H1 (cell line): Measurements from ENCODE around the gene RNF212B. TPM values are rescaled to one million over a fixed set of nuclear protein-coding genes. Genes with fewer than 3 reads are reported as not detected.

Experiments
- BCL11A ChIP-seq, 2 experiments: IDR thresholded peaks; one replicate each; pipeline ENCODE4 v1.6.1; 2011; ENCODE audit warnings: low read depth in 2 of 2, low read length in 2 of 2, mild to moderate bottlenecking in 2 of 2
- CEBPB ChIP-seq: IDR thresholded peaks from 2 replicates; pipeline ENCODE4 v1.6.1; 2012; ENCODE audit warnings: low read depth, low read length
- CREB1 ChIP-seq: IDR thresholded peaks from 2 replicates; pipeline ENCODE4 v1.6.1; 2012; ENCODE audit warnings: inconsistent platforms
- CTBP2 ChIP-seq: IDR thresholded peaks from 2 replicates; pipeline ENCODE4 v1.7.0; 2011; ENCODE audit warnings: borderline replicate concordance, mild to moderate bottlenecking, moderate library complexity, mixed read lengths, low read length; ENCODE audit not compliant: insufficient read depth, insufficient read length
- EP300 ChIP-seq, 2 experiments: IDR thresholded peaks; 1 replicate in 1 of 2; 2 replicates in 1 of 2; pipeline ENCODE4 v1.6.1; 2011 to 2012; ENCODE audit warnings: low read depth in 2 of 2, low read length in 2 of 2, mild to moderate bottlenecking in 2 of 2, borderline replicate concordance in 1 of 2, inconsistent platforms in 1 of 2, moderate library complexity in 1 of 2
- EZH2 ChIP-seq: fragments of 200-600 bp; sonication (generic); IDR thresholded peaks from 2 replicates; pipeline ENCODE4 v1.7.1; 2012; ENCODE audit warnings: low read depth, mild to moderate bottlenecking, moderate library complexity, low read length, inconsistent platforms; ENCODE audit not compliant: severe bottlenecking
- NANOG ChIP-seq: IDR thresholded peaks from 2 replicates; pipeline ENCODE4 v1.6.1; 2011; ENCODE audit warnings: low read length, low read depth, mild to moderate bottlenecking, inconsistent platforms; ENCODE audit not compliant: insufficient read depth, poor library complexity, severe bottlenecking
- PHF8 ChIP-seq: fragments of 200-600 bp; sonication (generic); conservative IDR thresholded peaks from 2 replicates; pipeline ENCODE4 v1.7.1; 2012; ENCODE audit warnings: low read depth, mild to moderate bottlenecking, inconsistent platforms, low read length, moderate library complexity
- POLR2AphosphoS5 ChIP-seq: IDR thresholded peaks from 2 replicates; pipeline ENCODE4 v1.6.1; 2011; ENCODE audit warnings: low read depth, low read length
- SIN3A ChIP-seq, 2 experiments: IDR thresholded peaks in 1 of 2; conservative IDR thresholded peaks in 1 of 2; 2 replicates each; pipeline ENCODE4 v1.6.1; 2011 to 2012; ENCODE audit warnings: low read length in 2 of 2, improper control_type of control experiment in 1 of 2, low read depth in 1 of 2, mild to moderate bottlenecking in 1 of 2
- SUZ12 ChIP-seq: fragments of 200-600 bp; sonication (generic); IDR thresholded peaks from 2 replicates; pipeline ENCODE4 v1.6.1; 2012; ENCODE audit warnings: mild to moderate bottlenecking, inconsistent platforms, low read length, moderate library complexity, mixed read lengths
- TBP ChIP-seq: IDR thresholded peaks from 2 replicates; pipeline ENCODE4 v1.6.1; 2011; ENCODE audit warnings: low read depth, low read length, improper control_type of control experiment
- YY1 ChIP-seq: IDR thresholded peaks from 2 replicates; pipeline ENCODE4 v1.6.1; 2011; ENCODE audit warnings: low read depth, mild to moderate bottlenecking, low read length
- polyA plus RNA-seq, 7 experiments: library from polyadenylated mRNA; depleted of rRNA in 3 of 7; stranded (reverse) in 5 of 7; unstranded in 2 of 7; fragments of >200 nt in 5 of 7; fragments of 200-250 nt in 2 of 7; gene quantifications; 1 replicate in 5 of 7; 2 replicates in 1 of 7; 4 replicates in 1 of 7; pipeline versions ENCODE4 v1.2.1 to v1.2.3, GENCODE V29; 2011 to 2013; ENCODE audit warnings: missing spikeins in 2 of 7, mixed read lengths in 2 of 7
- total RNA-seq: library from RNA; stranded (reverse); fragmentation: NEBNext Ultra II Directional; extraction: Animal tissue kit (Norgen Biotek cat#: 25700); gene quantifications from 2 replicates; pipeline ENCODE4 v1.2.1, GENCODE V29; 2021
- TF ChIP-seq, protein P1 (sequence below): IDR thresholded peaks from 2 replicates; pipeline ENCODE4 v1.6.1; 2011; ENCODE audit warnings: low read length, improper control_type of control experiment
- TF ChIP-seq, protein P2 (sequence below): IDR thresholded peaks from 2 replicates; pipeline ENCODE4 v1.6.1; 2012; ENCODE audit warnings: inconsistent platforms
- TF ChIP-seq, protein P3 (sequence below): IDR thresholded peaks from 2 replicates; pipeline ENCODE4 v1.6.1; 2012; ENCODE audit warnings: inconsistent platforms
- TF ChIP-seq, protein P4 (sequence below), 3 experiments: IDR thresholded peaks; 1 replicate in 2 of 3; 2 replicates in 1 of 3; pipeline versions ENCODE4 v1.5.1 to v1.6.1; 2011; ENCODE audit warnings: low read length in 3 of 3, mild to moderate bottlenecking in 3 of 3, inconsistent platforms in 2 of 3, low read depth in 1 of 3, moderate library complexity in 1 of 3; ENCODE audit not compliant: insufficient read depth in 1 of 3; ENCODE audit errors: control extremely low read depth in 1 of 3

Gene RNF212B
- total and polyA plus RNA-seq, 2 of the 8 experiments (the other 6 are each of a cell fraction or from before 2014, with no cell fraction given) = 0.95 to 1.2 TPM

DNA sequence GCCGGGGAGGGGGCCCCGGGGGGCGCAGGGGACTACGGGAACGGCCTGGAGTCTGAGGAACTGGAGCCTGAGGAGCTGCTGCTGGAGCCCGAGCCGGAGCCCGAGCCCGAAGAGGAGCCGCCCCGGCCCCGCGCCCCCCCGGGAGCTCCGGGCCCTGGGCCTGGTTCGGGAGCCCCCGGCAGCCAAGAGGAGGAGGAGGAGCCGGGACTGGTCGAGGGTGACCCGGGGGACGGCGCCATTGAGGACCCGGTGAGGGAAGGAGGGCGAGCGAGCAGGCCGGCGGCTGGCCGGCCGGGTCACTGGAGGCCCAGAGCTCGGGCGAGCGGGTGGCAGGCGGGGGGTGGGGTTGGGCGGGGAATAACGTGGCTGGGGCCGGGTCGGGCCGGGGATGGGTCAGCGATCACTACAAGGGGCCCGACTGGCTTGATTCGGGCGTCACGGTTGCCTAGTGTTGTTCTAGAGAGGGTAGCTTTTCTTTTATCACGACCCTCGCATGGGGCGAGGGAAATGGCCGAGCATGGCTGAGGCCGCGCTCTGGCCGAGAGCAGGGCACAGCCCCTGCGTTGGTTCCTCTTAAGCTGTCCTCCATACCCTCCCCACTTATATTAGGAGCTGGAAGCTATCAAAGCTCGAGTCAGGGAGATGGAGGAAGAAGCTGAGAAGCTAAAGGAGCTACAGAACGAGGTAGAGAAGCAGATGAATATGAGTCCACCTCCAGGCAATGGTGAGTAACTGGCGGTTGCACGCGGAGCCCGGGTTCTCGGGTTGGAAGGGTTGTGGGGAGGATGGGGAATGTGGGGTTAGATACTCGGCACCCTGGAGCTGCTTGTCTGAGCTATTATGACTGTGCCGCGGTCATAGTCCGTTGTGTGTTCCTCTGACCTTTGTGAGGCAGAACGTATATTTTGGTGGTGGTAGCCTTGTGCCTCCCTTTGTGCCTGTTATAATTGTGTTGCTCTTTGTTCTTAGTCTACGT is 84.1 kb downstream of the RNF212B start (continued):
- no peak for TF ChIP-seq EP300 (IDR thresholded peaks at IDR 0.05; ENCODE audit: borderline replicate concordance in 1 of 2, low read depth in 2 of 2, low read length in 2 of 2)
- TF ChIP-seq NANOG = no peak
- no peak for TF ChIP-seq CTBP2
- TF ChIP-seq CEBPB = no peak
- TF ChIP-seq SIN3A (conservative IDR thresholded peaks at IDR 0.05 in 1 of 2, IDR thresholded peaks at IDR 0.05 in 1 of 2; ENCODE audit: low read depth in 1 of 2, low read length in 2 of 2) = peak in 1 of 2 experiments; percentile 40; a peak in 1 of 4 replicates
- 0 out of 2 replicates have a peak, but pooled peaks have one; percentile 5 for TF ChIP-seq CREB1
- TF ChIP-seq EZH2 = no peak
- TF ChIP-seq, protein P1, sequence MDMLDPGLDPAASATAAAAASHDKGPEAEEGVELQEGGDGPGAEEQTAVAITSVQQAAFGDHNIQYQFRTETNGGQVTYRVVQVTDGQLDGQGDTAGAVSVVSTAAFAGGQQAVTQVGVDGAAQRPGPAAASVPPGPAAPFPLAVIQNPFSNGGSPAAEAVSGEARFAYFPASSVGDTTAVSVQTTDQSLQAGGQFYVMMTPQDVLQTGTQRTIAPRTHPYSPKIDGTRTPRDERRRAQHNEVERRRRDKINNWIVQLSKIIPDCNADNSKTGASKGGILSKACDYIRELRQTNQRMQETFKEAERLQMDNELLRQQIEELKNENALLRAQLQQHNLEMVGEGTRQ = no peak
- no peak for TF ChIP-seq YY1
- TF ChIP-seq SUZ12 = no peak
- TF ChIP-seq PHF8 = peak; percentile 63
- peak; percentile 53 for TF ChIP-seq TBP
- TF ChIP-seq POLR2AphosphoS5 = peak; percentile 43
- TF ChIP-seq, protein P2, sequence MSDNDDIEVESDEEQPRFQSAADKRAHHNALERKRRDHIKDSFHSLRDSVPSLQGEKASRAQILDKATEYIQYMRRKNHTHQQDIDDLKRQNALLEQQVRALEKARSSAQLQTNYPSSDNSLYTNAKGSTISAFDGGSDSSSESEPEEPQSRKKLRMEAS = 0 out of 2 replicates have a peak, but pooled peaks have one; percentile 18
- TF ChIP-seq BCL11A (IDR thresholded peaks at IDR 0.05; ENCODE audit: low read depth in 2 of 2, low read length in 2 of 2) = no peak
- TF ChIP-seq, protein P3, sequence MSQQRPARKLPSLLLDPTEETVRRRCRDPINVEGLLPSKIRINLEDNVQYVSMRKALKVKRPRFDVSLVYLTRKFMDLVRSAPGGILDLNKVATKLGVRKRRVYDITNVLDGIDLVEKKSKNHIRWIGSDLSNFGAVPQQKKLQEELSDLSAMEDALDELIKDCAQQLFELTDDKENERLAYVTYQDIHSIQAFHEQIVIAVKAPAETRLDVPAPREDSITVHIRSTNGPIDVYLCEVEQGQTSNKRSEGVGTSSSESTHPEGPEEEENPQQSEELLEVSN = no peak
- TF ChIP-seq, protein P4, sequence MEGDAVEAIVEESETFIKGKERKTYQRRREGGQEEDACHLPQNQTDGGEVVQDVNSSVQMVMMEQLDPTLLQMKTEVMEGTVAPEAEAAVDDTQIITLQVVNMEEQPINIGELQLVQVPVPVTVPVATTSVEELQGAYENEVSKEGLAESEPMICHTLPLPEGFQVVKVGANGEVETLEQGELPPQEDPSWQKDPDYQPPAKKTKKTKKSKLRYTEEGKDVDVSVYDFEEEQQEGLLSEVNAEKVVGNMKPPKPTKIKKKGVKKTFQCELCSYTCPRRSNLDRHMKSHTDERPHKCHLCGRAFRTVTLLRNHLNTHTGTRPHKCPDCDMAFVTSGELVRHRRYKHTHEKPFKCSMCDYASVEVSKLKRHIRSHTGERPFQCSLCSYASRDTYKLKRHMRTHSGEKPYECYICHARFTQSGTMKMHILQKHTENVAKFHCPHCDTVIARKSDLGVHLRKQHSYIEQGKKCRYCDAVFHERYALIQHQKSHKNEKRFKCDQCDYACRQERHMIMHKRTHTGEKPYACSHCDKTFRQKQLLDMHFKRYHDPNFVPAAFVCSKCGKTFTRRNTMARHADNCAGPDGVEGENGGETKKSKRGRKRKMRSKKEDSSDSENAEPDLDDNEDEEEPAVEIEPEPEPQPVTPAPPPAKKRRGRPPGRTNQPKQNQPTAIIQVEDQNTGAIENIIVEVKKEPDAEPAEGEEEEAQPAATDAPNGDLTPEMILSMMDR (IDR thresholded peaks at IDR 0.05; ENCODE audit: control extremely low read depth in 1 of 3, insufficient read depth in 1 of 3, low read depth in 1 of 3, low read length in 3 of 3) = no peak
